H1 (cell line): ENCODE data around the gene MMP25. TPM values are rescaled to one million over a fixed set of nuclear protein-coding genes. Genes with fewer than 3 reads are reported as not detected.

ENCODE experiments used
- BRCA1 ChIP-seq: IDR thresholded peaks from 2 replicates; pipeline ENCODE4 v1.6.1; 2012; ENCODE audit warnings: low read depth, low read length, improper control_type of control experiment
- HDAC2 ChIP-seq, 2 experiments: fragments of 300-600 bp in 1 of 2; sonication (generic) in 1 of 2; IDR thresholded peaks; 2 replicates each; pipeline ENCODE4 v1.6.1; 2011 to 2012; ENCODE audit warnings: low read depth in 2 of 2, low read length in 2 of 2, mild to moderate bottlenecking in 2 of 2, moderate library complexity in 2 of 2, borderline replicate concordance in 1 of 2, inconsistent platforms in 1 of 2
- SIN3A ChIP-seq, 2 experiments: IDR thresholded peaks in 1 of 2; conservative IDR thresholded peaks in 1 of 2; 2 replicates each; pipeline ENCODE4 v1.6.1; 2011 to 2012; ENCODE audit warnings: low read length in 2 of 2, improper control_type of control experiment in 1 of 2, low read depth in 1 of 2, mild to moderate bottlenecking in 1 of 2
- polyA plus RNA-seq, 7 experiments: library from polyadenylated mRNA; depleted of rRNA in 3 of 7; stranded (reverse) in 5 of 7; unstranded in 2 of 7; fragments of >200 nt in 5 of 7; fragments of 200-250 nt in 2 of 7; gene quantifications; 1 replicate in 5 of 7; 2 replicates in 1 of 7; 4 replicates in 1 of 7; pipeline versions ENCODE4 v1.2.1 to v1.2.3, GENCODE V29; 2011 to 2013; ENCODE audit warnings: missing spikeins in 2 of 7, mixed read lengths in 2 of 7
- total RNA-seq: library from RNA; stranded (reverse); fragmentation: NEBNext Ultra II Directional; extraction: Animal tissue kit (Norgen Biotek cat#: 25700); gene quantifications from 2 replicates; pipeline ENCODE4 v1.2.1, GENCODE V29; 2021
- TF ChIP-seq, protein P1 (sequence below): IDR thresholded peaks from 2 replicates; pipeline ENCODE4 v1.6.1; 2011; ENCODE audit warnings: low read depth, mild to moderate bottlenecking, low read length; ENCODE audit not compliant: insufficient read depth

MMP25 gene
- total and polyA plus RNA-seq, 2 of the 8 experiments (the other 6 are each of a cell fraction or from before 2014, with no cell fraction given), result 7.7 to 26.7 TPM

DNA sequence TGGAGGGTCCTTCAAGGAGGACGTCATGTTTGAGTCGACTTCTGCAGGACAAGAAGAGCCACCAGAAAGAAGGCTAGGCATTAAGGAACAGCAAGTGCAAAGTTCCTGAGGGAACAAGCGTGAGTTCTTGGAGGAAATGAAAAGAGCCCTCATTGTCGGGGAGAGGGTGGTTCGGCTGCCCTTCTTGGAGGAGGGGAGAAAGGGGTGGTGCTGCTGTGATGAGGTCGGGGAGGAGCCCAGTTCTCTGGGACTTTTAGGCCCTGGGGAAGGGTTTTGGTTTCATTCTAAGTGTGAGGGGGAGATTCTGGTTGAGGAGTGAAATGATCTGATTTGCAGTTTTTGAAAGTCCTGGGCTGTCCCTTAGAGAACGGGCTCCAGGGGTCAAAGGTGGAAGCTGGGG, 13.7 kb upstream of the MMP25 start (continued):
- TF ChIP-seq, protein P1, sequence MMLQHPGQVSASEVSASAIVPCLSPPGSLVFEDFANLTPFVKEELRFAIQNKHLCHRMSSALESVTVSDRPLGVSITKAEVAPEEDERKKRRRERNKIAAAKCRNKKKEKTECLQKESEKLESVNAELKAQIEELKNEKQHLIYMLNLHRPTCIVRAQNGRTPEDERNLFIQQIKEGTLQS, result no peak
- TF ChIP-seq HDAC2 (IDR thresholded peaks at IDR 0.05; ENCODE audit: borderline replicate concordance in 1 of 2, low read depth in 2 of 2, low read length in 2 of 2) (no peak), BRCA1 (no peak), SIN3A (conservative IDR thresholded peaks at IDR 0.05 in 1 of 2, IDR thresholded peaks at IDR 0.05 in 1 of 2; ENCODE audit: low read depth in 1 of 2, low read length in 2 of 2) (no peak)
